NCI-H146 treated with DMSO at 0.1 percent for 48 hours (cell line): Measurements from ENCODE around the gene C6orf136.
A peak's percentile ranks its signal among the peaks of the same experiment; 100 is the strongest.
"Not testable (repeated sequence)": the region's sequence is repeated elsewhere in the genome, so short reads cannot be mapped to it uniquely, and the experiment has no call there.

Experiments used
- DNase-seq: peaks from one replicate; lab custom pipeline; 2025; ENCODE audit not compliant: unreplicated experiment; lab: John Stamatoyannopoulos, UW

C6orf136 gene

GRCh38 chr6:30657454-30657853 is 10.5 kb downstream of the C6orf136 start:
- no peak for DNase-seq

- not testable (repeated sequence) for DNase-seq
Observed at GRCh38 chr6:30657922-30658321, 11.0 kb downstream of the C6orf136 start.

- no peak for DNase-seq
Observed at GRCh38 chr6:30664994-30665767, 18.2 kb downstream of the C6orf136 start.

GRCh38 chr6:30666300-30666699 is 19.4 kb downstream of the C6orf136 start:
- DNase-seq, result not testable (repeated sequence)

GRCh38 chr6:30670760-30671527 is 24.0 kb downstream of the C6orf136 start:
- DNase-seq, result no peak

GRCh38 chr6:30672445-30673253 is 25.7 kb downstream of the C6orf136 start, which contains the start of gene DHX16:
Gene DHX16, minus strand, starts transcription at chr6:30673006. Its CDS starts 165 bp downstream, at chr6:30672841.
- peak; percentile 94 for DNase-seq

- DNase-seq, result no peak
Observed at GRCh38 chr6:30676660-30677285, 29.8 kb downstream of the C6orf136 start.

- peak; percentile 40 for DNase-seq
Observed at GRCh38 chr6:30678964-30679726, 32.2 kb downstream of the C6orf136 start.

GRCh38 chr6:30679765-30680535 is 33.0 kb downstream of the C6orf136 start:
- no peak for DNase-seq

- DNase-seq, result no peak
Observed at GRCh38 chr6:30681766-30682142, 34.8 kb downstream of the C6orf136 start.

GRCh38 chr6:30682143-30683117 is 35.5 kb downstream of the C6orf136 start:
- DNase-seq, result no peak

- DNase-seq, result no peak
Observed at GRCh38 chr6:30683183-30683979, 36.4 kb downstream of the C6orf136 start.

- no peak for DNase-seq
Observed at GRCh38 chr6:30683980-30684338, 37.0 kb downstream of the C6orf136 start.

GRCh38 chr6:30684386-30685156 is 37.6 kb downstream of the C6orf136 start:
- DNase-seq, result no peak

- no peak for DNase-seq
Observed at GRCh38 chr6:30685157-30686008, 38.5 kb downstream of the C6orf136 start.
